HEK293T (cell line): ENCODE results near the gene MLXIP.

Experiments used
- ARNT ChIP-seq: fragments of 450-650 bp; IDR thresholded peaks from 2 replicates; pipeline ENCODE4 v1.6.1; 2017; ENCODE audit warnings: mild to moderate bottlenecking
- BHLHE40 ChIP-seq: fragments of 450-650 bp; IDR thresholded peaks from 2 replicates; pipeline ENCODE4 v1.6.1; 2016; ENCODE audit warnings: mild to moderate bottlenecking, moderate library complexity, borderline replicate concordance
- ELF4 ChIP-seq: fragments of 450-650 bp; IDR thresholded peaks from 2 replicates; pipeline ENCODE4 v1.6.1; 2017; ENCODE audit warnings: antibody characterized with exemption
- FOXK2 ChIP-seq: fragments of 450-650 bp; IDR thresholded peaks from 2 replicates; pipeline ENCODE4 v1.6.1; 2016; ENCODE audit warnings: mild to moderate bottlenecking
- FOXM1 ChIP-seq: fragments of 450-650 bp; IDR thresholded peaks from 2 replicates; pipeline ENCODE4 v1.6.1; 2017; ENCODE audit warnings: mild to moderate bottlenecking, borderline replicate concordance
- HDGF ChIP-seq: fragments of 450-650 bp; IDR thresholded peaks from 2 replicates; pipeline ENCODE4 v1.6.1; 2017; ENCODE audit warnings: antibody characterized with exemption, borderline replicate concordance
- L3MBTL2 ChIP-seq: fragments of 450-650 bp; conservative IDR thresholded peaks from 2 replicates; pipeline ENCODE4 v1.6.1; 2016; ENCODE audit warnings: mild to moderate bottlenecking
- NFRKB ChIP-seq: fragments of 450-650 bp; IDR thresholded peaks from 2 replicates; pipeline ENCODE4 v1.6.1; 2016; ENCODE audit warnings: mild to moderate bottlenecking, moderate library complexity
- SP1 ChIP-seq: fragments of 450-650 bp; IDR thresholded peaks from 2 replicates; pipeline ENCODE4 v1.6.1; 2017

DNA sequence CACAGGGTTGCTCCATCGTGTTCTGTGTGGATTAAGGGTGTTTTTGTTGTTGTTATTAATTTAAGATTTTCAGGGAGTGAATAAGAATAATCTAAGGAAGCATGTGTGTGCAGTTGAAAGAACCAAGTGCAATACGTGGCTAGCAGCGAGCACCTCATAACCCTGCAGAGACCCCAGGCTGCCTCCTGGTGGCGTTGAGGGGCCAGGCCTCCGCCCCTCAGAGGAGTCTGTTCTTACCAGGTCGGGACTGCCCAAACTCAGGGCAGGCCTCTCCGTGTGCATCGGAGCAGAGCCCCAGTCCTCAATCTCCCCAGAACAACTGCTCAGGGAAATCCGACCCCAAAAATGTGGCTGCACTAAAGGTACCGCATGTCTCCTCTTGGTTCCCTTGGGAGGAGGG, 58.7 kb downstream of the MLXIP start:
- TF ChIP-seq ELF4 (no peak), BHLHE40 (no peak), FOXK2 (no peak), ARNT (no peak), NFRKB (no peak), FOXM1 (no peak), SP1 (no peak), HDGF (no peak), L3MBTL2 (no peak)
